ENCODE results near the gene PEAR1.

GRCh38 chr1:156848461-156849150 is 44.9 kb upstream of the PEAR1 start:
- TF ChIP-seq, protein P1, sequence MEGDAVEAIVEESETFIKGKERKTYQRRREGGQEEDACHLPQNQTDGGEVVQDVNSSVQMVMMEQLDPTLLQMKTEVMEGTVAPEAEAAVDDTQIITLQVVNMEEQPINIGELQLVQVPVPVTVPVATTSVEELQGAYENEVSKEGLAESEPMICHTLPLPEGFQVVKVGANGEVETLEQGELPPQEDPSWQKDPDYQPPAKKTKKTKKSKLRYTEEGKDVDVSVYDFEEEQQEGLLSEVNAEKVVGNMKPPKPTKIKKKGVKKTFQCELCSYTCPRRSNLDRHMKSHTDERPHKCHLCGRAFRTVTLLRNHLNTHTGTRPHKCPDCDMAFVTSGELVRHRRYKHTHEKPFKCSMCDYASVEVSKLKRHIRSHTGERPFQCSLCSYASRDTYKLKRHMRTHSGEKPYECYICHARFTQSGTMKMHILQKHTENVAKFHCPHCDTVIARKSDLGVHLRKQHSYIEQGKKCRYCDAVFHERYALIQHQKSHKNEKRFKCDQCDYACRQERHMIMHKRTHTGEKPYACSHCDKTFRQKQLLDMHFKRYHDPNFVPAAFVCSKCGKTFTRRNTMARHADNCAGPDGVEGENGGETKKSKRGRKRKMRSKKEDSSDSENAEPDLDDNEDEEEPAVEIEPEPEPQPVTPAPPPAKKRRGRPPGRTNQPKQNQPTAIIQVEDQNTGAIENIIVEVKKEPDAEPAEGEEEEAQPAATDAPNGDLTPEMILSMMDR (IDR thresholded peaks at IDR 0.05), result no peak
- TF ChIP-seq POLR2A (IDR thresholded peaks at IDR 0.05), result no peak

Data from thyroid gland (tissue), 4 donors.